HEK293 (cell line): ENCODE measurements around the gene SPA17.

Experiments used
- BCL6B ChIP-seq: fragments of 450-650 bp; formaldehyde crosslinking; IDR thresholded peaks from 2 replicates; pipeline ENCODE4 v1.5.1; 2017; ENCODE audit warnings: missing biosample characterization, missing genetic modification characterization
- CTCF ChIP-seq: fragments of 450-650 bp; formaldehyde crosslinking; IDR thresholded peaks from 2 replicates; pipeline ENCODE4 v1.5.1; 2016; ENCODE audit warnings: missing biosample characterization, missing genetic modification characterization

GRCh38 chr11:124648610-124649009, 25.1 kb upstream of the SPA17 start:
- TF ChIP-seq BCL6B (tag by site-specific recombination) (no peak), CTCF (tag by site-specific recombination) (no peak)
